SIG-M5 treated with dmso at 0.1 percent for 504 hours (cell line): ENCODE results near the gene MTSS2.
"Not testable (repeated sequence)": the region's sequence is repeated elsewhere in the genome, so short reads cannot be mapped to it uniquely, and the experiment has no call there.

Source experiments
- DNase-seq: peaks from one replicate; lab custom pipeline; 2025; ENCODE audit not compliant: unreplicated experiment; lab: John Stamatoyannopoulos, UW

The MTSS2 gene

DNA sequence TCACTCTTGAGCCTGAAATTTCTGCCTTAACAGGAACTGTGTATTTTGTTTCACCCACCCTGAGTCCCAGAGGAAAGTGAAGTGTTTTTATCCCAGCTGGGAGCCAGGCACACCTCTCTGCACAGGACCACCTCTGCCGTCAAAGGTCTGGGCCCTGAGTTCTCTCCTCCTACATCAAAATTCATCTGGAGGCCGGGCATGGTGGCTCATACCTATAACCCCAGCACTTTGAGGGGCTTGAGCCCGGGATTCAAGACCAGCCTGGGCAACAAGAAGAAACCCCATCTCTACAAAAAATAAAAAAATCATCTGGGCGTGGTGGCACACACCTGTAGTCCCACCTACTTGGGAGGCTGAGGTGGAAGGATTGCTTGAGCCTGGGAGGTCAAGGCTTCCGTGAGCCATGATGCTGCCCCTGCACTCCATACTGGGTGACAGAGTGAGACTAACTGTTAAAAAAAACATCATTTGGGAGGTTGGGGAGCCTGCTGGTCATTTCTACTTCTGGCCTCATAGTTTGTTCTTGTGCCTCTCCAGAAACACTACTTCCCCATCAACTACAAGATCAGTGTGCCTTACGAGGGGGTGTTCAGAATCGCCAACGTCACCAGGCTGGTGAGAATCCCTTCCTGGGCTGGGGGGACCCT lies 29.7 kb downstream of the MTSS2 start:
- no peak for DNase-seq

DNA sequence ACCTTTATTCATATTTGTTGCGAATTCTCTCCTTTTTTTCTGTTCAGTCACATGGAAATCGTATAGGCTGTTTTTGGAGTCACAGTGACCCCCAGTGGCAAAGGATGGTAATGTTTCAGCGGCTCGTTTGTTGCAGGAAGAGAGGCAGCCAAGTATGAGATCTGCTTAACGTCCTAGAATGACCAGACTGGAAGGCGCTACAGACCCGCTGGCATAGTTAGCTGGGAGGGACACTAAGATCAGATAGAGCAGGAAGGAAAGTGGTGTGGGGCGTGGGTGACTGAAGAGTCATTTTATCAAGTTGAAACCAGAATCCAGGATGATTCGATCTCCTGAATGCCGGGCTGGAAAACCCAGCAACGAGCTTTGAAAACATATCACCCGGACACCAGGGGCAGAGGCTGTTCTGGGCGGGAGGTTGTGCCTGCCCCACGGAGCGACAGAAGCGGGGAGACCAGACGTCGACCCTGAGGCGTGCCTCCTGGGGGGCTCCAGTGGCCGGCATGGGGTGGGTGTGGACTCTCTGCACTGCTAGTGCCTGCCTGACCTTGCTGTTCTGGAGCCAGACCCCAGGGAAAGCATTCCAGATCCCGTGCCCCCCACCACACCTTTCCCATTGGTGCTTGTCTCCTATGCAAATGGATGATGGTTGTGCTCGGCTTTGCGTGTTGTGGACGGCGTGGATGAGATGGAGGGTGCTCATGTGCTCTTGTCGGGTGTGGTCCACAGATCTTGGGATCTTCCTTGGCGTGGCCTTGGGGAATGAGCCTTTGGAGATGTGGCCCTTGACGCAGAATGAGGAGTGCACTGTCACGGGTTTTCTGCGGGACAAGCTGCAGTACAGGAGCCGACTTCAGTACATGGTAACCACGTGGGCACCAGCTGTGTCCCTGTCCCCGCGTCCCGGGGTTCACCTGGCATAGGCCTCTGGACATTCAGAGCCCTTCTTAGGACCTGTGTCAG lies 31.8 kb downstream of the MTSS2 start:
- peak; percentile 78 for DNase-seq

DNA sequence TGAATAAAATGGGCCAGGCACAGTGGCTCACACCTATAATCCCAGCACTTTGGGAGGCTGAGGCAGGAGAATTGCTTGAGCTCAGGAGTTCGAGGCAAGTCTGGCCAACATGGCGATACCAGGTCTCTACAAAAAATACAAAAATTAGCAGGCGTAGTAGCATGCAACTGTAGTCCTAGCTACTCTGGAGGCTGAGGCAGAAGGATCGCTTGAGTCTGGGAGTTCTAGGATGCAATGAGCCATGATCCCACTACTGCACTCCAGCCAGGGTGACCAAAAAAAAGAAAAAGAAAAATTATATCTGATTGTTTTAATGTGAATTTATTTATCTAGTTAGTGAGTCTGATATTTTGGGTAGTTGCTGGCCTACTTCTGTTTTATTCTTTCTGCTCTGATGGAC lies 32.4 kb downstream of the MTSS2 start:
- no peak for DNase-seq

DNA sequence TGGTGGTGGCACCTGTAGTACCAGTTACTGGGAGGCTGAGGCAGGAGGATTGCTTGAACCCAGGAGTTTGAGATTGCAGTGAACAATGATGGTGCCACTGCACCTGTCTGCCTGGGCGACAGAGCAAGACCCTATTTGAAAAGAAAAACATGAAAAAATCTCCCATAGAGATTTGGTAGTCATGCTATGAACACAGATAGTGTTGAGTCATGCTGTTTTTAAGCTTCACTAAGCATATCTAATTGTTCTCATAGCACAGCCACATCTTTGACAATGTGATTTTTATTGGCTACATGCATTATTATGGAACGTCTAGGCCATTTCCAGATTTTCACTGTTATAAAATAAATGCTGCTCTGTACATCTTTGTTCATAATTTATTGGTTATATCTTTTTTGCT lies 33.5 kb downstream of the MTSS2 start:
- DNase-seq = no peak

DNA sequence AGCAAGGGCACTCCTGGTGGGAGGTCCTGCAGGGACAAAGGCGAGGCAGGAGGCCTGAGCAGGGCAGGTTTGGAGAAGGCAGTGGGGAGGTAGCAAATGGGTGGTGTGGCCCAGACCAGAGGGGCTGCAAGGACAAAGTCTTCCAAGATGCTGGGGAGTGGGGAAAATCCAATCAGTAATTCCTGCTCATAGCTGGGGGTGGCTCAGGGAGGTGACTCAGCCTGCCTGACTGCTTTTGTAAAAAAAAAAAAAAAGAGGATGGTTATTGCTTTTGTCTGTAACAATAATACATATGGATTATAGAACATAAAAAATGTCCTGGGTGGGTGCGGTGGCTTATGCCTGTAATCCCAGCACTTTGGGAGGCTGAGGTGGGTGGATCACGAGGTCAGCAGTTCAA lies 34.3 kb downstream of the MTSS2 start:
- DNase-seq = no peak

DNA sequence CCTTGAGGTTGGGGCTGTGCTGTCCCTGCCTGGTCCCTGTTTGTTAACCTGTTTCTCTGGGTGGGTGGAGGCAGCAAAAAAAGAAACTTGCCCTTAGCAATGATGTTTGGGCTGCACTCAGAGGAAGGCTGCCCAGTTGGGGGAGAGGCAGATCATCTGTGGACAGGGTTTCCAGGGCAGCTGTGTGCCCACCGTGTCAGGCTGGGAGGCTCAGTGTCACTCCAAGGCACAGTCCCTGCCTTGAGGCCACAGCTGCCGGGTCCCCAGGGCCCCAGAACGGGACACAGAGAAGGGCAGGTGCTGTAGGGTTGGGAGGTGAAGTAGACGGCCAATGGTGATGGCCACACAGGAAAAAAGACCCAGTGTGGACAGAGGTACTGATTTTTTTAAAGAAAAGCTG lies 35.6 kb downstream of the MTSS2 start:
- no peak for DNase-seq

DNA sequence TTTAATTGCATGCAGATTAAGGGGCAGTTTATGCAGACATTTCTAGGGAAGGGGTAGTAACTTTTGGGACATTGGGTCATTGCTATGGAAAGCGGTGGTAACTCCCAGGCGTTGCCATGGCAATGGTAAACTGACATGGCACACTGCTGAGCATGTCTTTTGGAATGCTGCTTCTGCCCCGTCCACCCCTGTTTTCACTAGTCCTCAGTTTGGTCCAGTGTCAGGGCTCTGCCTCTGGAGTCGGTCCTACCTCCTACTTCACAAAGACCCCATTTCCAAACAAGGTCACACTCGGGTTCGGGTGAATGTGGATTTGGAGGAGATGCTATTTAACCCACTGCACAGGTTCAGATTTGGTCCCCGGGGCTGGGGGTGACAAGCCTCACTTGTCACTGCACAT lies 36.6 kb downstream of the MTSS2 start:
- DNase-seq = no peak

DNA sequence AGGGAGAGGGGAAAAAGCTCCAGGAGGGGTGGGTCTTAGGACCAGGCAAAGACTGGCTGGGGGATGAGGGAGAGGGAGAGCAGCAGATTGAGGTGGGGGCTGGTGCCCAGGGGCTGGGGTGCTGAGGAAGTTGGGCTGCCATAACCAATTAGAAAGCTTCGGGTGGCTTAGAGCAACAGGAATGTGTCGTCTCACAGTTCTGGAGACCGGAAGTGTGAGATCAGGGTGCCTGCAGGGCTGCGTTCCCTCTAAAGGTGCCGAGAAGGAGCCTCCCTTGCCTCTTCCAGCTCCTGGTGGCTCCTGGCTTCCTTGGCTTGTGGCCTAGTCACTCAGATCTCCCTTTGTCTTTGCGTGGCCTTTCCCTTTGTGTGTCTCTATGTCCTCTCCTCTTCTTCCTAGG lies 37.2 kb downstream of the MTSS2 start:
- no peak for DNase-seq

DNA sequence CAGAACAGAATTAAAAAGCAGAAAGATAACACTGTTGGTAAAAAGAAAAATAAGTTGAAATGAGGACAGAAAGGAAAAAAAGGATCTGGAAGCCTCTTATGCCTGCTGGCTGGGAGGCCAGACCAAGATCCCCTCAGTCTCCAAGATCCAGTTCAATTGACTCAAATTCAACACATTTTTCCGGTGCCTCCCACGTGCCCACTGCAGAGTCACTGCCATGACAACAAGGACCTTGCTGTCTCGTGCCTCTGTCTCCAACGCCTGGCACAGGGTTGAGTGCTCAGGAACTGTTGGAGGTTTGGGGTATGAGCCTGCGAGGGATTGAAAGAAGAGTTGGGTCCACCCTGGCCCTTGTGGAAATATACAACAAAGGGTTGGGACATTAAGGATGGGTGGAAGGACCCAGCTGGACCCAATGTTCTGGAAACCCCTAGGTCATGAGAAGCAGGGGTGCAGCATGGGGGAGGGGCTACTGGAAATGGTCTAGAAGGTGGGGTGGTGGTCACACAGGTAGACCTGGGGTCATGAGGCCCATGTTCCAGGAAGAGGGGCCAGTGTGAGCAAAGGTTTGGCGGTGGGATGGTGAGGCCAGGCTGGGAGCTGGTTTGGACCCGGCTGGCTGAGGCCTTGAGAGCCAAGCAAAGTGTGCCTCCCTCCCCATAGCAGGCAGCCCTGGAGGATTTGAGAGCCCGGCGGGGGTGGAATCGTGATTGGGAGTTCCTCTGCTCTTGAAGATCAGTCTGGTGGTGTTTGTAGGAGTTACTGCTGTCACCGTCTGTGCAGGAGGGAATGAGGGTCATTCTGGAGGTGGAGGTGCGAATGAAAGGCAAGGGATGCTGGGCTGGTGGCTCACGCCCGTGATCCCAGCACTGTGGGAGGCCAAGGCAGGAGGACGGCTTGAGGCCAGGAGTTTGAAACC lies 38.2 kb downstream of the MTSS2 start:
- no peak for DNase-seq

DNA sequence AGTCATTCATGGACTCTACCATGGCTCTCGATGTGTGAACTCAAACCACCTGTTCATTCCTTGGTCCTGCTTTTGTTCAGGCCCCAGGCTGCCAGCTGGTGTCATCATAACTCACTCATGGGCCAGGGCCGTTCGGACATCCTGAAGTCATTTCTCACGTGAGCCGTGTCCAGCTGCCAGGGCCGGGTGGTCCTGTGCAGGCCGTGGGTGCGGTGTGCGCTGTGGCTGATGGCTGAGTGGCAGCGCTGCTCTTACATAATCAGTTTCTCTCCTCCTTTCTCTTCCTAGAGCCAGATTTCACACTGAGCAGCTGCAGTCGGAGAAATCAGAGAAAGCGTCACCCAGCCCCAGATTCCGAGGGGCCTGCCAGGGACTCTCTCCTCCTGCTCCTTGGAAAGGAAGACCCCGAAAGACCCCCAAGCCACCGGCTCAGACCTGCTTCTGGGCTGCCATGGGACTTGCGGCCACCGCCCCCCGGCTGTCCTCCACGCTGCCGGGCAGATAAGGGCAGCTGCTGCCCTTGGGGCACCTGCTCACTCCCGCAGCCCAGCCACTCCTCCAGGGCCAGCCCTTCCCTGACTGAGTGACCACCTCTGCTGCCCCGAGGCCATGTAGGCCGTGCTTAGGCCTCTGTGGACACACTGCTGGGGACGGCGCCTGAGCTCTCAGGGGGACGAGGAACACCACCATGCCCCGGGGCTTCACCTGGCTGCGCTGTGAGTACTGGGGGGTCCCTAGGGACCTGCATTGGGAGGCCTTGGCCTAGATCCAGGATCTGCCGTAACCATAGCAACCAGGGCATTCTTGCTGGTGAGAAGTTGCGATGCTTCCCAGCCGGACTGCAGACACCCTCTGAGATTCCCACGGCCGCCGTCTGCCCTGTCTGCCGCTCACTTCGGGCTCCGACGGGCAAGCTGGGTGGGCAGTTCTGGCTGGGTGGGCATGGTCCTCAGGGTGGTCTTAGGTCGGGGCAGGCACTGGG lies 39.3 kb downstream of the MTSS2 start, which contains the start of gene IL34:
Gene IL34 (plus strand): TSS at position 300 of the 982 bp plus-strand sequence. CDS start 389 bp downstream, at position 689.
- no peak for DNase-seq

DNA sequence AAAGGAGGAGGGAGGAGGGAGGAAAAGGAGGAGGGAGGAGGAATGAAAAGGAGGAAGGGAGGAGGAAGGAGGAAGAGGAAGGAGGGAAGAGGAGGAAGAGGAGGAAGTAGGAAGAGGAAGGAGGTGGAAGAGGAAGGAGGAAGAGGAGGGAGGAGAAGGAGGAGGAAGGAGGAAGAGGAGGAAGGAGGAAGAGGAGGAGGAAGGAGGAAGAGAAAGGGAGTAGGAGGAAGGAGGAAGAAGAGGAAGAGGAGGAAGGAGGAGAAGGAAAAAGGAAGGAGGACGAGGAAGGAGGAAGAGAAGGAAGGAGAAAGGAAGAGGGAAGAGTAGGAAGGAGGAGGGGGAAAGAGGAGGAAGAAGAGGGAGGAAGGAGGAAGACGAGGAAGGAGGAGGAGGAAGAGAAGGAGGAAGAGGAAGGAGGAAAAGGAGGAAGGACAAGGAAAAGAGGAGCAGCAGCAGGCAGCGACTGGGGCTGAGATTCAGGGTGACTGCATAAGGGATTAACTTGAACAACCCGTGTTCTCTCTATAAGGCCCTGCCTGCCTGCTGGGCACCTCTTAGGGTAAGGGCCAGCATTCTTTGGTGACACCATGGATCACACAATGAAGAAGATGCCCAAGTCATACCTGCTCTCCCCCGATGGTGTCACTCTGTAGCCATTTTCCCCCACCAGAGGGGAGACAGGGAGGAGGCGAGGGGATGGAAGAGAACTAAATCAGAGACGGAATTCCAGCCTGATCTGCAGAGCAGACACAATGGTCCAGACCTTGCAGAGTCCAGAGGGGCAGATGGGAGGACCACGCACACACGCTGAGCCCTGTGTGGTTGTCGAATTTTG lies 40.9 kb downstream of the MTSS2 start:
- DNase-seq = no peak

DNA sequence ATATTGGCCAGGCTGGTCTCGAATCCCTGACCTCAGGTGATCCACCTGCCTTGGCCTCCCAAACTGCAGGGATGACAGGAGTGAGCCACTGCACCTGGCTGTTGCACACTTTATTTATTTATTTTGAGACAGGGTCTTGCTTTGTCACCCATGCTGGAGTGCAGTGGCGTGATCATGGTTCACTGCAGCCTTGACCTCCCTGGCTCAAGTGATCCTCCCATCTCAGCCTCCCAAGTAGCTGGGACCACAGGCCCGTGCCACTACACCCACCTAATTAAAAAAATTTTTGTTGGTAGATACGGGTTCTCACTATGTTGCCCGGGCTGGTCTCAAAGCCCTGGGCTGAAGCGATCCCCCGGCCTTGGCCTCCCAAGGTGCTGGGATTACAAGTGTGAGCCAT lies 42.6 kb downstream of the MTSS2 start:
- not testable (repeated sequence) for DNase-seq

DNA sequence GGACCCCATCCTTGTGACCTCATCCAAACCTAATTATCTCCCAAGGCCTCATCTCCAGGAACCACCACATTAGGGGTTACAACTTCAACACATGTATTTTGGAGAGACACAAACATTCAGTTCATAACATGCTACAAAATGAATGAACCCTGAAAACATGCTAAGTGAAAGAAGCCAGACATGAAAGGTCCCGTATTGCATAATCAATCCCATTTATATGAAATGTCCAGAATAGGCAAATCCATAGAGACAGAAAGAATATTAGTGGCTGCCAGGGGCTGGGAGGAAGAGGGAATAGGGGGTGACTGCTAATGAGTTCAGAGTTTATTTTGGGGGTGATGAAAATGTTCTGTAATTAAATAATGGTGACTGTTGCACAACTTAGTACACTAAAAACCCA lies 43.2 kb downstream of the MTSS2 start:
- DNase-seq = no peak

DNA sequence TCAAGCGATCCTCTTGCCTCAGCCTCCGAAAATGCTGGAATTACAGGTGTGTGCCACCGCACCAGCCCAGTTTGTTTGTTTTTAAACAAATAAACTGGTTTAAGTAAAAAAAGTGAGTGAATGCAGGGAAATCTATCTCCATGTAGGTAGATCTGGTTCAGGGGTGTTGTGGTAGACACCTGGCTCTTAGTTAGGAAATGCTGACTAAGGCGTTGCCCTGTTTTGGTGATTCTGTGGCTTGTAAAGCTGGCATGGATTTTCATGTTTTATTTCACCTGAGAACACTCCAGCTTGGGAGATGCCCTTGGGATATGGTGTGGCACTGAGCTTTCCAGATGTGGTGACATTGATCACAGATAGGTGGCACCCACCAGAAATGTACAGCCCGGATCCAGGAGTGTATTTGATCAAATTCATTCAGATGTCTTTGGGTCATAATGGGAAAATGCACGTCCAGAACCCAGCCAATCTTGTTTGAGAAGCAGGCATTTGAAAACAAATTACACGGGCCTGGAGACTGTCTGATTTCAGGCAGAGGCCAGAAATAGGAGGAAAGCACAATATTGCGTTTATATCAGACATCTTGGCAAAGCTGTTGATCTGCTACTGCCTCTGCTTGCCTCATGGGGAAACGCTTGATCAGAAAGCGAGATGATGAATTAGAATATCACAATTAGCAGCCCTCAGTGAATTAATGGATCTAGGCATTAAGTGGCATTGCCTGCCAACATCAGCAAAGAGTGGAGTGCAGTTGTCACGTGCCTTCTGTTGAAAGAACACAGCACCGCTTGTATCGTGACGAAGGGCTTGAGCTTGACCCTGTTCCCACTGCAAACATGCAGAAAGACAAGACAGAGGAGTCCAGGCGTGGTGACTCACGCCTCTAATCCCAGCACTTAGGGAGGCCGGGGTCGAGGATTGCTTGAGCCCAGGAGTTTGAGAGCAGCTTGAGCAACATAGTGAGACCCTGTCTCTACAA lies 46.8 kb downstream of the MTSS2 start:
- DNase-seq = no peak
